A549 treated with AZD2906 at 1 μM for 4 hours (cell line): ENCODE results near the gene SPDYE16. TPM values are rescaled to one million over a fixed set of nuclear protein-coding genes. Genes with fewer than 3 reads are reported as not detected.

ENCODE experiments used
- total RNA-seq: library from RNA; stranded (reverse); fragments of 200-300 nt; extraction: Qiagen RNA extraction; gene quantifications from 5 replicates; pipeline ENCODE4 v1.2.3, GENCODE V29; 2022

SPDYE16 gene, protein sequence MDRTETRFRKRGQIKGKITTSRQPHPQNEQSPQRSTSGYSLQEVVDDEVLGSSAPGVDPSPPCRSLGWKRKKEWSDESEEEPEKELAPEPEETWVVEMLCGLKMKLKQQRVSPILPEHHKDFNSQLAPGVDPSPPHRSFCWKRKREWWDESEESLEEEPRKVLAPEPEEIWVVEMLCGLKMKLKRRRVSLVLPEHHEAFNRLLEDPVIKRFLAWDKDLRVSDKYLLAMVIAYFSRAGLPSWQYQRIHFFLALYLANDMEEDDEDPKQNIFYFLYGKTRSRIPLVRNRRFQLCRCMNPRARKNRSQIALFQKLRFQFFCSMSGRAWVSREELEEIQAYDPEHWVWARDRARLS
- 0.05 to 0.10 TPM in 2 of 5 replicates, not detected in the others for total RNA-seq

DNA sequence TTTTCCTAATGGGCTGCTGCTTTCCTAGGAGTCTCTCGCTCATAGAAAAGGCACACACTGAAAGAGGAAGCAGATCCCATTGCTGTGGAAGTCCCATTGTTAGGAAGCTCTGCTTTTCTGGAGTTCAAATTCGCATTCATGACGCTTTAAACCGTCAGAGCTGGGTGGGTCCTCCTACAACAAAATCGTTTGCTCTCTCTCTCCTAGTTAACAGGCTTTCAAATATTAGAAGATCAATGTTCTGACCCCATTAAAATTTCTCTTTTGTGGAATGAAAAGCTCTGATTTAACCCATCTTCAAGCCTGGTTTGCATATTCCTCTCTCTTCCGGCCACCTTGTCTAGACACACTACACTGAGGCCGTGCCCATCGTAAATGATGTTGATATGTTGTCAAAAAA lies at the start of gene SPDYE16:
Gene SPDYE16 (minus strand): TSS at position 101 of the 400 bp plus-strand sequence. CDS start 1,838 bp downstream, outside the sequence.

DNA sequence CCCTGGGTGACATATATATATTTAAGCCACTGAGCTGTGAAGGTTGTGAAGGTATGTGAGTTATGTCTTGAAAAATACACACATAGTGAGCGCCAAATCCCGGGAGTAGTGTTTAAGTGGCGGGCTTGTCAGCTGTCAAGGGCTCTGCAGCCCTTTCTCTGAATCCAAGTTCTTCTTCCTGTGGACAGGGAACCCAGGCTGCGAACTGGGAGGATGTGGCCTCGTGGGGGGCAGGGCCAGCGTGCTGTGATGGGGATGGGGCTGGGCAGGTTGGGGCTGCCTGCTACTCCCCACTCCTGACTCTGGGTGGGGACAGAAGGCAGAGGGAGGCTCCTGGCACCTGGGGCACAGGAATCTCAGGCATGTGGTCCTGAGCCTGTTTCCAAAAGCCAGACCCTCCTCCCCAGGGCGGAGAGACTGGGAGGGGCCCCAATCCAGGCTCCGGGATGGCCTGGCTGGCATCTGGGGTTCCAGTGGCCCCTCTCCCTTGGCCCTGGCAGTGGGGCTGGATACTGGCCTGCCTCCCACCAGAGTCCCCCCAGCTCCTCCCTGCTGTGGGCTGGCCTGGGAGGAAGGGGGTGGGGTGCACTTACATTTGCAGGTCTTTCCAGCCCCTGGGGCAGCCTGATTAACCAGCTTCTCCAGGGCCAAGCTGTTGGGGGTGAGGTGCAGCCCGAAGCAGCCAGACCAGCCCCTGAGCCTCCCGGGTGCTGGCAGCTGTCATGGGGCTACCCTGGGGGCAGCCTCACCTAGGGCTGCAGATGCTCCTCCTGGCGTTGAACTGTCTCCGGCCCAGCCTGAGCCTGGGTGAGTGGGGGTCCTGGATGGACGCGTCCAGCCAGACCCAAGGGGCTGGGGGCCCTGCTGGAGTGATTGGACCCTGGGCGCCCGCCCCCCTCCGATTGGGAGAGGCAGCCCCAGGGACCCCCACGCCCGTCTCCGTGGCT lies 32.9 kb downstream of the SPDYE16 start, which contains the start of gene UPK3B:
Gene UPK3B (plus strand): TSS at position 622 of the 947 bp plus-strand sequence. CDS start 101 bp downstream, at position 723.

Other genes starting within 250 kb of the SPDYE16 start
- 871 to 1,696 TPM (median 1,516 TPM) in 5 replicates for gene HSPB1, start 240.6 kb downstream of the SPDYE16 start, total RNA-seq
- gene YWHAG, start 184.3 kb downstream of the SPDYE16 start, total RNA-seq: 189 to 230 TPM (median 210 TPM) in 5 replicates
- gene SSC4D, start 133.6 kb downstream of the SPDYE16 start, total RNA-seq: 0.73 to 1.4 TPM (median 1.3 TPM) in 5 replicates
- 16.1 to 21.6 TPM (median 19.7 TPM) in 5 replicates for gene ZP3, start 118.3 kb downstream of the SPDYE16 start, total RNA-seq
- gene DTX2, start 81.6 kb downstream of the SPDYE16 start, total RNA-seq: 25.2 to 32.0 TPM (median 29.0 TPM) in 5 replicates
- gene UPK3B, start 32.7 kb downstream of the SPDYE16 start, total RNA-seq: 11.5 to 19.9 TPM (median 17.5 TPM) in 5 replicates
- 22.4 to 25.8 TPM (median 23.8 TPM) in 5 replicates for gene POMZP3, start 84.0 kb upstream of the SPDYE16 start, total RNA-seq